Stomach (tissue), 4 donors: ENCODE data around the gene FKBP7.

Experiments
- CTCF ChIP-seq, 7 experiments: fragments of 450-650 bp in 4 of 7; fragments of 200-600 bp in 3 of 7; sonication (generic) in 3 of 7; IDR thresholded peaks; one replicate each; pipeline ENCODE4 v1.5.1; 2016 to 2019; ENCODE audit warnings: antibody characterized with exemption in 7 of 7, control low read depth in 2 of 7, mild to moderate bottlenecking in 1 of 7
- EP300 ChIP-seq: sonication (generic); formaldehyde crosslinking; IDR thresholded peaks from one replicate; pipeline ENCODE4 v1.6.1; 2017; ENCODE audit warnings: antibody characterized with exemption
- POLR2A ChIP-seq, 4 donors: fragments of 450-650 bp; IDR thresholded peaks; one replicate each; pipeline ENCODE4 v1.6.1; 2016; ENCODE audit warnings: antibody characterized with exemption in 4 of 4, control low read depth in 2 of 4, mild to moderate bottlenecking in 1 of 4, moderate library complexity in 1 of 4
- POLR2AphosphoS5 ChIP-seq, 3 donors: sonication (generic); formaldehyde crosslinking; IDR thresholded peaks; one replicate each; pipeline ENCODE4 v1.6.1; 2016; ENCODE audit warnings: antibody characterized with exemption in 3 of 3

- no peak for TF ChIP-seq CTCF (IDR thresholded peaks at IDR 0.05)
- no peak for TF ChIP-seq POLR2AphosphoS5 (IDR thresholded peaks at IDR 0.05)
- no peak for TF ChIP-seq POLR2A (IDR thresholded peaks at IDR 0.05)
- no peak for TF ChIP-seq EP300
Observed at GRCh38 chr2:178474560-178474959, 3.8 kb downstream of the FKBP7 start.
